ENCODE measurements around the gene LY86. TPM values are rescaled to one million over a fixed set of nuclear protein-coding genes. Genes with fewer than 3 reads are reported as not detected.

LY86 gene
- total and polyA plus RNA-seq, 2 of the 13 experiments (the other 11 are each of a cell fraction or from before 2014, with no cell fraction given) = not detected

DNA sequence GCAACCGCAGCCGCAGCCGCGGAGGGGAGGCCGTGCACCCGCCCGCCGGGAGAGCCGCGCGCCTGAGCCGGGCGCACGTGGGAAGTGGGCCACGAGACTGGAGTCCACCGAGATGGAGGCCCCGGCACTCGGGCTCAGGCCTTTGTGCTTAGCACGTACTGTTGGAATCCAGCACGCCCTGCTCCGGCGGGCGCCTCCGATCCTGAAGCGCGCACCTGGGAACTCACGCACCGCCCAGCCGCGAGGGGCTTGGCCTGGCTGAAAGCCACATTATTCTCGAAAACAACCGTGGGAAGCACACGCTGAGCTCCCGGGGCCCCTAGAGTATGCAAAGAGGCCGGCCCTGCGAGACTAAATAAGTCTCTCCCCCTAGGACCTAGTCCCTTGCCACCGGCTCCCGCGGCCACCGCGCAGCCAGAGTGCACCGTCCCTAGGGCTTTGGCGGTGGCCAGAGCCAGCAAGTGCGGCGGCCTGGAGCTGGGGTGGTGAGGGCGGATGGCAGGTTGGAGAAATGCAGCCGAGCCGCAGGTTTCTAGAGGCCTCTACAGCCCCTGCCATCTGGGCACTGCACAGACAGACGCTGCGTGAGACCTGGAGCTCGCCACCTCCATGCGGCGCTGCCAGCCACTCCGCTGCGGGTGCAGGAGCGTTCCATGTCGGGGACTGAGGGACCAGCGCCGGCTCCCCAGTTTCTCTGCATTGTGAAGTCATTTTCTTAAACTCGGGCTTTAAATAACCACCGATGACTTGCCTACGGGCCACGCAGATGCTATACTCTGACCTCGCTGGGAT, 42.0 kb upstream of the LY86 start (continued):
- TF ChIP-seq, protein P1, sequence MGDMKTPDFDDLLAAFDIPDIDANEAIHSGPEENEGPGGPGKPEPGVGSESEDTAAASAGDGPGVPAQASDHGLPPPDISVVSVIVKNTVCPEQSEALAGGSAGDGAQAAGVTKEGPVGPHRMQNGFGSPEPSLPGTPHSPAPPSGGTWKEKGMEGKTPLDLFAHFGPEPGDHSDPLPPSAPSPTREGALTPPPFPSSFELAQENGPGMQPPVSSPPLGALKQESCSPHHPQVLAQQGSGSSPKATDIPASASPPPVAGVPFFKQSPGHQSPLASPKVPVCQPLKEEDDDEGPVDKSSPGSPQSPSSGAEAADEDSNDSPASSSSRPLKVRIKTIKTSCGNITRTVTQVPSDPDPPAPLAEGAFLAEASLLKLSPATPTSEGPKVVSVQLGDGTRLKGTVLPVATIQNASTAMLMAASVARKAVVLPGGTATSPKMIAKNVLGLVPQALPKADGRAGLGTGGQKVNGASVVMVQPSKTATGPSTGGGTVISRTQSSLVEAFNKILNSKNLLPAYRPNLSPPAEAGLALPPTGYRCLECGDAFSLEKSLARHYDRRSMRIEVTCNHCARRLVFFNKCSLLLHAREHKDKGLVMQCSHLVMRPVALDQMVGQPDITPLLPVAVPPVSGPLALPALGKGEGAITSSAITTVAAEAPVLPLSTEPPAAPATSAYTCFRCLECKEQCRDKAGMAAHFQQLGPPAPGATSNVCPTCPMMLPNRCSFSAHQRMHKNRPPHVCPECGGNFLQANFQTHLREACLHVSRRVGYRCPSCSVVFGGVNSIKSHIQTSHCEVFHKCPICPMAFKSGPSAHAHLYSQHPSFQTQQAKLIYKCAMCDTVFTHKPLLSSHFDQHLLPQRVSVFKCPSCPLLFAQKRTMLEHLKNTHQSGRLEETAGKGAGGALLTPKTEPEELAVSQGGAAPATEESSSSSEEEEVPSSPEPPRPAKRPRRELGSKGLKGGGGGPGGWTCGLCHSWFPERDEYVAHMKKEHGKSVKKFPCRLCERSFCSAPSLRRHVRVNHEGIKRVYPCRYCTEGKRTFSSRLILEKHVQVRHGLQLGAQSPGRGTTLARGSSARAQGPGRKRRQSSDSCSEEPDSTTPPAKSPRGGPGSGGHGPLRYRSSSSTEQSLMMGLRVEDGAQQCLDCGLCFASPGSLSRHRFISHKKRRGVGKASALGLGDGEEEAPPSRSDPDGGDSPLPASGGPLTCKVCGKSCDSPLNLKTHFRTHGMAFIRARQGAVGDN (CRISPR knock-in tag; IDR thresholded peaks at IDR 0.05) = peak; percentile 54; the same call in 1 of the 2 replicates
- TF ChIP-seq, protein P2, sequence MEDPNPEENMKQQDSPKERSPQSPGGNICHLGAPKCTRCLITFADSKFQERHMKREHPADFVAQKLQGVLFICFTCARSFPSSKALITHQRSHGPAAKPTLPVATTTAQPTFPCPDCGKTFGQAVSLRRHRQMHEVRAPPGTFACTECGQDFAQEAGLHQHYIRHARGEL (CRISPR knock-in tag; IDR thresholded peaks at IDR 0.05) = no peak
- TF ChIP-seq REPIN1 (CRISPR knock-in tag; IDR thresholded peaks at IDR 0.05; ENCODE audit: borderline replicate concordance, low read depth) (peak; percentile 41; the same call in 1 of the 2 replicates), ZNF883 (CRISPR knock-in tag; IDR thresholded peaks at IDR 0.05; ENCODE audit: not compliant biosample characterization) (no peak), HIVEP1 (CRISPR knock-in tag; IDR thresholded peaks at IDR 0.05) (peak; percentile 41; the same call in 1 of the 2 replicates), SMYD3 (CRISPR knock-in tag; IDR thresholded peaks at IDR 0.05) (no peak), NFKBIZ (CRISPR knock-in tag; IDR thresholded peaks at IDR 0.05) (no peak), KMT2B (CRISPR knock-in tag; IDR thresholded peaks at IDR 0.05) (no peak), ZNF530 (CRISPR knock-in tag; IDR thresholded peaks at IDR 0.05; ENCODE audit: low read depth) (no peak), SNAI1 (CRISPR knock-in tag; IDR thresholded peaks at IDR 0.05; ENCODE audit: borderline replicate concordance) (no peak), ZNF552 (CRISPR knock-in tag; IDR thresholded peaks at IDR 0.05; ENCODE audit: borderline replicate concordance) (no peak), NONO (IDR thresholded peaks at IDR 0.05) (no peak), NONO (CRISPR knock-in tag; conservative IDR thresholded peaks at IDR 0.05) (no peak), ZFY (CRISPR knock-in tag; IDR thresholded peaks at IDR 0.05) (peak; percentile 22; the same call in 1 of the 2 replicates)
- TF ChIP-seq, protein P3, sequence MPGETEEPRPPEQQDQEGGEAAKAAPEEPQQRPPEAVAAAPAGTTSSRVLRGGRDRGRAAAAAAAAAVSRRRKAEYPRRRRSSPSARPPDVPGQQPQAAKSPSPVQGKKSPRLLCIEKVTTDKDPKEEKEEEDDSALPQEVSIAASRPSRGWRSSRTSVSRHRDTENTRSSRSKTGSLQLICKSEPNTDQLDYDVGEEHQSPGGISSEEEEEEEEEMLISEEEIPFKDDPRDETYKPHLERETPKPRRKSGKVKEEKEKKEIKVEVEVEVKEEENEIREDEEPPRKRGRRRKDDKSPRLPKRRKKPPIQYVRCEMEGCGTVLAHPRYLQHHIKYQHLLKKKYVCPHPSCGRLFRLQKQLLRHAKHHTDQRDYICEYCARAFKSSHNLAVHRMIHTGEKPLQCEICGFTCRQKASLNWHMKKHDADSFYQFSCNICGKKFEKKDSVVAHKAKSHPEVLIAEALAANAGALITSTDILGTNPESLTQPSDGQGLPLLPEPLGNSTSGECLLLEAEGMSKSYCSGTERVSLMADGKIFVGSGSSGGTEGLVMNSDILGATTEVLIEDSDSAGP (CRISPR knock-in tag; IDR thresholded peaks at IDR 0.05; ENCODE audit: borderline replicate concordance) = peak; percentile 30; the same call in 1 of the 2 replicates
- TF ChIP-seq, protein P4, sequence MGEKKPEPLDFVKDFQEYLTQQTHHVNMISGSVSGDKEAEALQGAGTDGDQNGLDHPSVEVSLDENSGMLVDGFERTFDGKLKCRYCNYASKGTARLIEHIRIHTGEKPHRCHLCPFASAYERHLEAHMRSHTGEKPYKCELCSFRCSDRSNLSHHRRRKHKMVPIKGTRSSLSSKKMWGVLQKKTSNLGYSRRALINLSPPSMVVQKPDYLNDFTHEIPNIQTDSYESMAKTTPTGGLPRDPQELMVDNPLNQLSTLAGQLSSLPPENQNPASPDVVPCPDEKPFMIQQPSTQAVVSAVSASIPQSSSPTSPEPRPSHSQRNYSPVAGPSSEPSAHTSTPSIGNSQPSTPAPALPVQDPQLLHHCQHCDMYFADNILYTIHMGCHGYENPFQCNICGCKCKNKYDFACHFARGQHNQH (CRISPR knock-in tag; IDR thresholded peaks at IDR 0.05) = no peak
- TF ChIP-seq, protein P5, sequence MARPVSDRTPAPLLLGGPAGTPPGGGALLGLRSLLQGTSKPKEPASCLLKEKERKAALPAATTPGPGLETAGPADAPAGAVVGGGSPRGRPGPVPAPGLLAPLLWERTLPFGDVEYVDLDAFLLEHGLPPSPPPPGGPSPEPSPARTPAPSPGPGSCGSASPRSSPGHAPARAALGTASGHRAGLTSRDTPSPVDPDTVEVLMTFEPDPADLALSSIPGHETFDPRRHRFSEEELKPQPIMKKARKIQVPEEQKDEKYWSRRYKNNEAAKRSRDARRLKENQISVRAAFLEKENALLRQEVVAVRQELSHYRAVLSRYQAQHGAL (CRISPR knock-in tag; IDR thresholded peaks at IDR 0.05; ENCODE audit: not compliant biosample characterization) = no peak
- TF ChIP-seq, protein P6, sequence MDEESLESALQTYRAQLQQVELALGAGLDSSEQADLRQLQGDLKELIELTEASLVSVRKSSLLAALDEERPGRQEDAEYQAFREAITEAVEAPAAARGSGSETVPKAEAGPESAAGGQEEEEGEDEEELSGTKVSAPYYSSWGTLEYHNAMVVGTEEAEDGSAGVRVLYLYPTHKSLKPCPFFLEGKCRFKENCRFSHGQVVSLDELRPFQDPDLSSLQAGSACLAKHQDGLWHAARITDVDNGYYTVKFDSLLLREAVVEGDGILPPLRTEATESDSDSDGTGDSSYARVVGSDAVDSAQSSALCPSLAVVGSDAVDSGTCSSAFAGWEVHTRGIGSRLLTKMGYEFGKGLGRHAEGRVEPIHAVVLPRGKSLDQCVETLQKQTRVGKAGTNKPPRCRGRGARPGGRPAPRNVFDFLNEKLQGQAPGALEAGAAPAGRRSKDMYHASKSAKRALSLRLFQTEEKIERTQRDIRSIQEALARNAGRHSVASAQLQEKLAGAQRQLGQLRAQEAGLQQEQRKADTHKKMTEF (CRISPR knock-in tag; IDR thresholded peaks at IDR 0.05) = 0 out of 2 replicates have a peak, but pooled peaks have one; percentile 18
